ENCODE data around the gene USP8.
"Not testable (repeated sequence)": the region's sequence is repeated elsewhere in the genome, so short reads cannot be mapped to it uniquely, and the experiment has no call there.

Gene USP8

GRCh38 chr15:50425219-50425618, 1.0 kb downstream of the USP8 start:
- TF ChIP-seq, protein P1, sequence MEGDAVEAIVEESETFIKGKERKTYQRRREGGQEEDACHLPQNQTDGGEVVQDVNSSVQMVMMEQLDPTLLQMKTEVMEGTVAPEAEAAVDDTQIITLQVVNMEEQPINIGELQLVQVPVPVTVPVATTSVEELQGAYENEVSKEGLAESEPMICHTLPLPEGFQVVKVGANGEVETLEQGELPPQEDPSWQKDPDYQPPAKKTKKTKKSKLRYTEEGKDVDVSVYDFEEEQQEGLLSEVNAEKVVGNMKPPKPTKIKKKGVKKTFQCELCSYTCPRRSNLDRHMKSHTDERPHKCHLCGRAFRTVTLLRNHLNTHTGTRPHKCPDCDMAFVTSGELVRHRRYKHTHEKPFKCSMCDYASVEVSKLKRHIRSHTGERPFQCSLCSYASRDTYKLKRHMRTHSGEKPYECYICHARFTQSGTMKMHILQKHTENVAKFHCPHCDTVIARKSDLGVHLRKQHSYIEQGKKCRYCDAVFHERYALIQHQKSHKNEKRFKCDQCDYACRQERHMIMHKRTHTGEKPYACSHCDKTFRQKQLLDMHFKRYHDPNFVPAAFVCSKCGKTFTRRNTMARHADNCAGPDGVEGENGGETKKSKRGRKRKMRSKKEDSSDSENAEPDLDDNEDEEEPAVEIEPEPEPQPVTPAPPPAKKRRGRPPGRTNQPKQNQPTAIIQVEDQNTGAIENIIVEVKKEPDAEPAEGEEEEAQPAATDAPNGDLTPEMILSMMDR (IDR thresholded peaks at IDR 0.05; ENCODE audit: control insufficient read depth, extremely low read depth, insufficient read depth): no peak
- H3K4me3 ChIP-seq (ENCODE audit: low read depth, low read length): peak overlapping the region; percentile 73
- no peak for DNase-seq (ENCODE audit: low read depth)

DNA sequence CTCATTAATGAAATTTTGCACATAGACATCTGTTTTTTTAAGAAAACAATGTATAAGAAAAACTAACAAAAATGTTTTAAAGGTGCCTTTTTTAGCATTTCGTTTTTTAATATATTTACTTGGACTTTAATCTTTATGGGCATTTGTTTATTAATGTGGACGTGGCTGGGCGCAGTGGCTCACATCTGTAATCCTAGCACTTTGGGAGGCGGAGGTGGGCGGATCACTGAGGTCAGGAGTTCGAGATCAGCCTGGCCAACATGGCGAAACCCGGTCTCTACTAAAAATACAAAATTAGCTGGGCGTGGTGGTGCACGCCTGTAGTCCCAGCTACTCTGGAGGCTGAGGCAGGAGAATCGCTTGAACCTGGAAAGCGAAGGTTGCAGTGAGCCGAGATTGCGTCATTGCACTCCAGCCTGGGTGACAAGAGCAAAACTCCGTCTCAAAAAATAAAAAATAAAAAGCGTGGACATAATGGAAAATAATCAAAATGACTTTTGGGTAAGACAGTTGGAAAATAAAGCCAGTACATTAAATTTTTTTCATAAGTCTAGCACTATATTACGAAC, 1.6 kb downstream of the USP8 start:
- peak overlapping the region; percentile 73 for H3K4me3 ChIP-seq (ENCODE audit: low read depth, low read length)
- not testable (repeated sequence) for DNase-seq (ENCODE audit: low read depth)

- DNase-seq (ENCODE audit: low read depth): no peak
- H3K4me3 ChIP-seq (ENCODE audit: low read depth, low read length): no peak overlapping the region
- TF ChIP-seq, protein P1 (IDR thresholded peaks at IDR 0.05; ENCODE audit: control insufficient read depth, extremely low read depth, insufficient read depth): no peak
These were observed 2.2 kb downstream of the USP8 start for GRCh38 chr15:50426428-50426827.

DNA sequence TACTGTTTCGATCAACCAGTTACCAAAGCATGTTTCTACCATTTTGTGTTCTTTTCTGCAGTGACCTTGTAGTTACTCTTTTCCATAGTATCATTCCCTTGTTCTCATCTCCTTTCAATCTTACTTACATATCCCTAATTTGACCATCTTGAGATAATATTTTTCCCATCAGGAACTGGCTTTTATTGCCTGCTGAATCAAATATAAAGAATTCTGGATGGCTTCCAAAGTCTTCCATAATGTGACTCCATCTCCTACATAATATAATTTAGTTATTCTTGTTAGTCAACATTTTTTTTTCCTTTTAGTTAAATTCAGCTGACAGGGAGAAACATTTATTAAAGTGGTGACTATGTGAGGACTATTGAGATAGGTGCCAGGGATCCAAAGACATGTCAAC, 7.0 kb downstream of the USP8 start:
- TF ChIP-seq, protein P1 (IDR thresholded peaks at IDR 0.05; ENCODE audit: control insufficient read depth, extremely low read depth, insufficient read depth): no peak
- H3K4me3 ChIP-seq (ENCODE audit: low read depth, low read length): no peak overlapping the region
- no peak for DNase-seq (ENCODE audit: low read depth)

- no peak overlapping the region for H3K4me3 ChIP-seq (ENCODE audit: low read depth, low read length)
- no peak for DNase-seq (ENCODE audit: low read depth)
- TF ChIP-seq, protein P1 (IDR thresholded peaks at IDR 0.05; ENCODE audit: control insufficient read depth, extremely low read depth, insufficient read depth): no peak
These were observed 8.0 kb downstream of the USP8 start for GRCh38 chr15:50432230-50432629.

GRCh38 chr15:50435772-50436171, 11.6 kb downstream of the USP8 start:
- TF ChIP-seq, protein P1 (IDR thresholded peaks at IDR 0.05; ENCODE audit: control insufficient read depth, extremely low read depth, insufficient read depth): no peak
- H3K4me3 ChIP-seq (ENCODE audit: low read depth, low read length): no peak overlapping the region
- no peak for DNase-seq (ENCODE audit: low read depth)

- TF ChIP-seq, protein P1 (IDR thresholded peaks at IDR 0.05; ENCODE audit: control insufficient read depth, extremely low read depth, insufficient read depth): no peak
- DNase-seq (ENCODE audit: low read depth): no peak
- no peak overlapping the region for H3K4me3 ChIP-seq (ENCODE audit: low read depth, low read length)
These were observed 14.0 kb downstream of the USP8 start for GRCh38 chr15:50438251-50438650.

Data from LNCaP clone FGC (cell line).